Measurements from ENCODE around the gene IL17RA.

IL17RA gene

GRCh38 chr22:17159504-17159951, 74.7 kb downstream of the IL17RA start:
- peak overlapping the region; percentile 71 for H3K4me2 ChIP-seq (ENCODE audit: low read length)
- H3K4me1 ChIP-seq: no peaks in the 10 kb centered on the region
- peak overlapping the region; percentile 63 for H3K27ac ChIP-seq
- no peak for TF ChIP-seq CTCF (IDR thresholded peaks at IDR 0.05)
- peaks cover 11% of the 10 kb centered on the region for H3K79me2 ChIP-seq
- H3K27me3 ChIP-seq (ENCODE audit: control insufficient read depth, insufficient read depth, low read length): no peaks in the 10 kb centered on the region
- H3K9me3 ChIP-seq (ENCODE audit: control insufficient read depth, low read length): no peaks in the 10 kb centered on the region
- H3K9ac ChIP-seq: peak overlapping the region; percentile 28
- peak overlapping the region; percentile 76 for H3K4me3 ChIP-seq (ENCODE audit: low read depth, low read length)
- H2AFZ ChIP-seq: peak overlapping the region; percentile 91
- no peaks in the 10 kb centered on the region for H3K36me3 ChIP-seq (ENCODE audit: control insufficient read depth, insufficient read depth, low read length)

- H2AFZ ChIP-seq: no peak overlapping the region
- H3K27me3 ChIP-seq (ENCODE audit: control insufficient read depth, insufficient read depth, low read length): no peaks in the 10 kb centered on the region
- no peaks in the 10 kb centered on the region for H3K4me1 ChIP-seq
- H3K4me3 ChIP-seq (ENCODE audit: low read depth, low read length): no peak overlapping the region
- H3K79me2 ChIP-seq: peaks cover 9% of the 10 kb centered on the region
- H3K9me3 ChIP-seq (ENCODE audit: control insufficient read depth, low read length): no peaks in the 10 kb centered on the region
- H3K4me2 ChIP-seq (ENCODE audit: low read length): no peak overlapping the region
- no peak overlapping the region for H3K27ac ChIP-seq
- no peak overlapping the region for H3K9ac ChIP-seq
- TF ChIP-seq CTCF (IDR thresholded peaks at IDR 0.05): no peak
- H3K36me3 ChIP-seq (ENCODE audit: control insufficient read depth, insufficient read depth, low read length): no peaks in the 10 kb centered on the region
These were observed 77.2 kb downstream of the IL17RA start for GRCh38 chr22:17161991-17162390.

- Histone ChIP-seq H3K4me1 (no peaks in the 10 kb centered on the region), H3K27ac (no peak overlapping the region)
- TF ChIP-seq CTCF (IDR thresholded peaks at IDR 0.05): no peak
These were observed 77.9 kb downstream of the IL17RA start for GRCh38 chr22:17162731-17163130.

GRCh38 chr22:17164392-17165024, 79.7 kb downstream of the IL17RA start:
- H3K4me2 ChIP-seq (ENCODE audit: low read length): no peak overlapping the region
- peaks cover 3% of the 10 kb centered on the region for H3K79me2 ChIP-seq
- no peak overlapping the region for H2AFZ ChIP-seq
- H3K4me3 ChIP-seq (ENCODE audit: low read depth, low read length): no peak overlapping the region
- no peaks in the 10 kb centered on the region for H3K9me3 ChIP-seq (ENCODE audit: control insufficient read depth, low read length)
- no peak for TF ChIP-seq CTCF (IDR thresholded peaks at IDR 0.05)
- H3K36me3 ChIP-seq (ENCODE audit: control insufficient read depth, insufficient read depth, low read length): no peaks in the 10 kb centered on the region
- no peak overlapping the region for H3K9ac ChIP-seq
- H3K27me3 ChIP-seq (ENCODE audit: control insufficient read depth, insufficient read depth, low read length): no peaks in the 10 kb centered on the region
- no peak overlapping the region for H3K27ac ChIP-seq
- no peaks in the 10 kb centered on the region for H3K4me1 ChIP-seq

More at GRCh38 chr22:17162731-17163130, 77.9 kb downstream of the IL17RA start:
- H3K4me3 ChIP-seq (ENCODE audit: low read depth, low read length): no peak overlapping the region
- no peak overlapping the region for H3K9ac ChIP-seq
- no peaks in the 10 kb centered on the region for H3K27me3 ChIP-seq (ENCODE audit: control insufficient read depth, insufficient read depth, low read length)
- no peaks in the 10 kb centered on the region for H3K36me3 ChIP-seq (ENCODE audit: control insufficient read depth, insufficient read depth, low read length)
- no peak overlapping the region for H2AFZ ChIP-seq
- peaks cover 3% of the 10 kb centered on the region for H3K79me2 ChIP-seq
- no peak overlapping the region for H3K4me2 ChIP-seq (ENCODE audit: low read length)
- H3K9me3 ChIP-seq (ENCODE audit: control insufficient read depth, low read length): no peaks in the 10 kb centered on the region

Measured in parathyroid adenoma (tissue), 2 donors.